Stomach smooth muscle (tissue), 2 donors: ENCODE data around the gene BCL2.

Source experiments
- H3K27ac ChIP-seq: one replicate; pipeline ENCODE4 v1.7.0; 2013; ENCODE audit warnings: mild to moderate bottlenecking, low read length, inconsistent platforms
- H3K27me3 ChIP-seq, 2 donors: one replicate each; pipeline ENCODE4 v1.7.0; 2013; ENCODE audit warnings: low read length in 2 of 2; ENCODE audit not compliant: insufficient read depth in 2 of 2, control insufficient read depth in 1 of 2
- H3K36me3 ChIP-seq, 2 donors: one replicate each; pipeline ENCODE4 v1.7.0; 2013; ENCODE audit warnings: low read length in 2 of 2; ENCODE audit not compliant: control insufficient read depth in 2 of 2, insufficient read depth in 2 of 2
- H3K4me1 ChIP-seq: one replicate; pipeline ENCODE4 v1.7.0; 2013; ENCODE audit warnings: low read length; ENCODE audit not compliant: control insufficient read depth, insufficient read depth
- H3K4me3 ChIP-seq, 2 donors: one replicate each; pipeline ENCODE4 v1.7.0; 2013; ENCODE audit warnings: low read length in 2 of 2
- H3K9ac ChIP-seq, 2 donors: one replicate each; pipeline ENCODE4 v1.7.0; 2013; ENCODE audit warnings: low read length in 2 of 2, mild to moderate bottlenecking in 1 of 2
- H3K9me3 ChIP-seq, 2 donors: one replicate each; pipeline ENCODE4 v1.7.0; 2013; ENCODE audit warnings: low read length in 2 of 2; ENCODE audit not compliant: control insufficient read depth in 2 of 2
- donor health status: healthy.
- donor health status: Pancreatic carcinoma.

Gene BCL2

GRCh38 chr18:63154350-63155152 lies 165.0 kb downstream of the BCL2 start:
- Histone ChIP-seq H3K4me1 (peaks cover 13% of the 10 kb centered on the region), H3K27me3 (no peaks in the 10 kb centered on the region), H3K27ac (no peak overlapping the region), H3K36me3 (no peaks in the 10 kb centered on the region), H3K4me3 (no peak overlapping the region), H3K9ac (no peak overlapping the region), H3K9me3 (no peaks in the 10 kb centered on the region)

GRCh38 chr18:63152791-63153190 lies 166.8 kb downstream of the BCL2 start:
- Histone ChIP-seq H3K36me3 (no peaks in the 10 kb centered on the region), H3K4me3 (no peak overlapping the region), H3K27ac (no peak overlapping the region), H3K9me3 (no peaks in the 10 kb centered on the region), H3K9ac (no peak overlapping the region), H3K4me1 (peaks cover 17% of the 10 kb centered on the region), H3K27me3 (no peaks in the 10 kb centered on the region)

GRCh38 chr18:63152096-63152495 lies 167.5 kb downstream of the BCL2 start:
- H3K9me3 ChIP-seq, result no peaks in the 10 kb centered on the region
- no peak overlapping the region for H3K27ac ChIP-seq
- H3K27me3 ChIP-seq, result no peaks in the 10 kb centered on the region
- H3K4me1 ChIP-seq, result peaks cover 16% of the 10 kb centered on the region
- no peaks in the 10 kb centered on the region for H3K36me3 ChIP-seq
- no peak overlapping the region for H3K9ac ChIP-seq
- H3K4me3 ChIP-seq, result no peak overlapping the region

- Histone ChIP-seq H3K9me3 (no peaks in the 10 kb centered on the region), H3K27me3 (no peaks in the 10 kb centered on the region), H3K9ac (no peak overlapping the region), H3K27ac (no peak overlapping the region), H3K36me3 (no peaks in the 10 kb centered on the region), H3K4me3 (no peak overlapping the region), H3K4me1 (peaks cover 16% of the 10 kb centered on the region)
These were observed 168.0 kb downstream of the BCL2 start for GRCh38 chr18:63151539-63151938.

- no peaks in the 10 kb centered on the region for H3K27me3 ChIP-seq
- H3K4me3 ChIP-seq, result no peak overlapping the region
- H3K9ac ChIP-seq, result no peak overlapping the region
- peaks cover 16% of the 10 kb centered on the region for H3K4me1 ChIP-seq
- H3K9me3 ChIP-seq, result no peaks in the 10 kb centered on the region
- no peak overlapping the region for H3K27ac ChIP-seq
- no peaks in the 10 kb centered on the region for H3K36me3 ChIP-seq
These were observed 168.6 kb downstream of the BCL2 start for GRCh38 chr18:63150942-63151421.

GRCh38 chr18:63150326-63150725 lies 169.2 kb downstream of the BCL2 start:
- Histone ChIP-seq H3K9me3 (no peaks in the 10 kb centered on the region), H3K4me3 (no peak overlapping the region), H3K9ac (no peak overlapping the region), H3K4me1 (peaks cover 18% of the 10 kb centered on the region), H3K36me3 (no peaks in the 10 kb centered on the region), H3K27ac (no peak overlapping the region), H3K27me3 (no peaks in the 10 kb centered on the region)

GRCh38 chr18:63149302-63149587 lies 170.3 kb downstream of the BCL2 start:
- H3K4me1 ChIP-seq, result peaks cover 18% of the 10 kb centered on the region
- no peak overlapping the region for H3K4me3 ChIP-seq
- peak overlapping the region; percentile 46 for H3K27ac ChIP-seq
- no peaks in the 10 kb centered on the region for H3K27me3 ChIP-seq
- H3K9me3 ChIP-seq, result no peaks in the 10 kb centered on the region
- no peaks in the 10 kb centered on the region for H3K36me3 ChIP-seq
- H3K9ac ChIP-seq, result no peak overlapping the region

- Histone ChIP-seq H3K9me3 (no peaks in the 10 kb centered on the region), H3K4me1 (peaks cover 20% of the 10 kb centered on the region), H3K36me3 (no peaks in the 10 kb centered on the region), H3K9ac (peak overlapping the region in 1 of 2 donors; percentile 29), H3K27ac (peak overlapping the region; percentile 46), H3K27me3 (no peaks in the 10 kb centered on the region), H3K4me3 (no peak overlapping the region)
These were observed 170.9 kb downstream of the BCL2 start for GRCh38 chr18:63148449-63149301.

- no peak overlapping the region for H3K4me3 ChIP-seq
- no peaks in the 10 kb centered on the region for H3K27me3 ChIP-seq
- H3K9ac ChIP-seq, result no peak overlapping the region
- H3K27ac ChIP-seq, result no peak overlapping the region
- H3K9me3 ChIP-seq, result no peaks in the 10 kb centered on the region
- H3K36me3 ChIP-seq, result no peaks in the 10 kb centered on the region
- H3K4me1 ChIP-seq, result peaks cover 25% of the 10 kb centered on the region
These were observed 171.6 kb downstream of the BCL2 start for GRCh38 chr18:63147973-63148372.

GRCh38 chr18:63146828-63147409 lies 172.7 kb downstream of the BCL2 start:
- Histone ChIP-seq H3K4me3 (no peak overlapping the region), H3K36me3 (no peaks in the 10 kb centered on the region), H3K9ac (no peak overlapping the region), H3K27me3 (no peaks in the 10 kb centered on the region), H3K27ac (no peak overlapping the region), H3K4me1 (peaks cover 36% of the 10 kb centered on the region), H3K9me3 (no peaks in the 10 kb centered on the region)
